ENCODE data around the gene CDKL4. TPM values are rescaled to one million over a fixed set of nuclear protein-coding genes. Genes with fewer than 3 reads are reported as not detected.
A peak's percentile ranks its signal among the peaks of the same experiment; 100 is the strongest.

Gene CDKL4
- total RNA-seq = not detected

DNA sequence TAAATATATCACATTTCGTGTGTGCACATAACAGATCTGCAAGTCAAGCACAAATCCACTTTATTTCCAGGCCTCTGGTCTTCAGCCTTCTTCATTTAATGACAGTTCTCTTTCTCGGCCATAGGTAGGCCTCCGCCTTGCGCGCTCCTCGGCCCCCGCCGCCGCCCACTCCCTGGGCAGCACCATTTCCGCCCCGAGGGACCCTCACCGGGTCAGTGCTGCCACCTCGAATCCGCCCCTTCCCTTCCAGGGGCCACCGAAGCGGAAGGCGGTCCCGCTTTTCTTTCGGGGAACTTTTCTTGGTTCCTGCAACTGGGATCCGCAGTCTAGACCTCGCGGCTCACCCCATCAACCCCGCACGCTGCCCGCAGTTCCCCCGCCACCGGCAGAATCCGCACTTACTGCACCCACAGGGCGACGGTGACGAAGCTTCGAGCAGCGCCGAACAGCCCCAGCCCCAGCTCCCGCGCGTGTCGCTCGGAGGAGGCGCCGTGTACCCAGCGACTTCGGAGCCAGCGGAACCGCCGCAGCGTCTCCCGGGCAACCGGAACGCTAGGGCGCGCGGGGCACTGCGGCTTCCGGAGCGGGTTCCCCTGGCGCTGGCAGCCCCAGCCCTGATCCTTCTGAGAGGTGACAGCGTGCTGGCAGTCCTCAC, at the start of gene CDKL4:
TSS of gene CDKL4 (minus strand) at position 502 of the 655 bp plus-strand sequence.
- H3K4me1 Mint-ChIP-seq (ENCODE audit: low read depth in 2 of 2) = peaks cover 12% of the 10 kb centered on the region in 2 donors
- DNase-seq (ENCODE audit: low spot score) (peak; percentile 68), ATAC-seq (peak; percentile 81 to 84)
- H3K27me3 Mint-ChIP-seq = no peaks in the 10 kb centered on the region
- no peaks in the 10 kb centered on the region for H3K36me3 Mint-ChIP-seq
- H3K9me3 Mint-ChIP-seq = no peaks in the 10 kb centered on the region
- peak within 1 kb of the TSS; percentile 11 to 68 for H3K27ac Mint-ChIP-seq
- peak within 1 kb of the TSS; percentile 80 for H3K4me3 Mint-ChIP-seq

DNA sequence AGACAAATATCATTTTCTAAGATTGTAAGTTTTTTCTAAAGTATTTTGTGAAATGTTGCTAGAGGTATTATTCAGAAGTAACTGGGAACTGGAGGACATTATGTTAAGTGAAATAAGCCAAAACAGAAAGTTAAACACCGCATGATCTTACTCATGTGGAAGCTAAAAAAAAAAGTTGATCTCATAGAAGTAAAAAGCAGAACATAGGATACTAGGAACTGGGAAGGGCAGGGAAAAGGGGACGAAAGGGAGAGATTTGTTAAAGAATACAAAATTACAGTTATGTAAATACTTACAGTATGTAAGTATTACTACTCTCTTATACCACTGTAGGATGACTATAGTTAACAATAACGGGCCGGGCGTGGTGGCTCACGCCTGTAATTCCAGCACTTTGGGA, 46.7 kb upstream of the CDKL4 start:
- Mint-ChIP-seq H3K27ac (no peak overlapping the region), H3K9me3 (no peaks in the 10 kb centered on the region), H3K4me1 (ENCODE audit: low read depth in 2 of 2) (no peaks in the 10 kb centered on the region), H3K4me3 (no peak overlapping the region), H3K36me3 (no peaks in the 10 kb centered on the region), H3K27me3 (no peaks in the 10 kb centered on the region)
- ATAC-seq (no peak), DNase-seq (ENCODE audit: low spot score) (no peak)

- no peaks in the 10 kb centered on the region for H3K4me1 Mint-ChIP-seq (ENCODE audit: low read depth in 2 of 2)
- no peak overlapping the region for H3K27ac Mint-ChIP-seq
- ATAC-seq (no peak), DNase-seq (ENCODE audit: low spot score) (no peak)
- H3K27me3 Mint-ChIP-seq = no peaks in the 10 kb centered on the region
- no peak overlapping the region for H3K4me3 Mint-ChIP-seq
- H3K36me3 Mint-ChIP-seq = no peaks in the 10 kb centered on the region
- H3K9me3 Mint-ChIP-seq = no peaks in the 10 kb centered on the region
These were observed 45.8 kb upstream of the CDKL4 start for GRCh38 chr2:39289609-39290008.

DNA sequence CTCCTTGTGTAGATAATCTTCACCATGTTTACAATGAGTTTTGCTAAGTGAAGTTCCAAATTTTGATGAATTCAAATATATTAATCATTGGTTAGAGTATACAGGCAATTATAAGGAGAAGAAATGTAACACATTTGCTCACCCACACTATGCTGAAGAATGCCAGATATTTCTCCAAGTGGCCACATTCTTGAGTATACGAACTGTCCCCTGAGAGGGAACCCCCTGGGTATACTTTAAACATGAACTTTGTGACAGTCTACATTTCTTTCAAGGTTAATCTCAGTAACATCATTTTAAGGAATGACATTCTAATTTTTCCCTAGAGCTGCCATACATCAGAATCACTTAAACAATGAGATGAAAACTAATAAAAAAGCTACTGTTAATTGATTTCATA, 39.8 kb upstream of the CDKL4 start:
- H3K36me3 Mint-ChIP-seq = no peaks in the 10 kb centered on the region
- no peaks in the 10 kb centered on the region for H3K27me3 Mint-ChIP-seq
- no peak overlapping the region for H3K4me3 Mint-ChIP-seq
- no peak for ATAC-seq
- H3K4me1 Mint-ChIP-seq (ENCODE audit: low read depth in 2 of 2) = no peaks in the 10 kb centered on the region
- no peaks in the 10 kb centered on the region for H3K9me3 Mint-ChIP-seq
- H3K27ac Mint-ChIP-seq = no peak overlapping the region
- no peak for DNase-seq (ENCODE audit: low spot score)

DNA sequence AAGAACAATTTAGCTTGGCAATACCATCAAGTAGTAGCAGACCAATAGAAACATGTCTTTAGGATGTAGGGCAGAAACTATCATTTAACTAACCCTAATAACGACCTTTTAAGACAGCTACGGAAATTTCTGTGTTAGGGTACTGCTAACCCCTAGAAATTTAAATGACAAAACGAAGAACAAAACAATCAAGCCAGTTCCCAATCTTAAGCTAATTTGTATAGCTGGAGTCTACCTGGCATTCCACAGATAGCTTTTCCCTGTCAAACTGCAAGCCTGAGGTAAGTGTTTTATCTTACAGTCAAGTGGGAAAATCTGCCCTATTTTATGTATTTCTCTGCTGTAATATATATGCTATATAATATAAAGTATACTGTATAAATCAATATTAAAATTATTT, 37.6 kb upstream of the CDKL4 start:
- H3K4me3 Mint-ChIP-seq = no peak overlapping the region
- no peak for ATAC-seq
- DNase-seq (ENCODE audit: low spot score) = no peak
- H3K27me3 Mint-ChIP-seq = no peaks in the 10 kb centered on the region
- H3K36me3 Mint-ChIP-seq = peaks cover 6% of the 10 kb centered on the region
- H3K4me1 Mint-ChIP-seq (ENCODE audit: low read depth in 2 of 2) = no peaks in the 10 kb centered on the region
- no peak overlapping the region for H3K27ac Mint-ChIP-seq
- H3K9me3 Mint-ChIP-seq = no peaks in the 10 kb centered on the region

GRCh38 chr2:39275016-39275415, 31.2 kb upstream of the CDKL4 start:
- peaks cover 6% of the 10 kb centered on the region for H3K36me3 Mint-ChIP-seq
- H3K27me3 Mint-ChIP-seq = no peaks in the 10 kb centered on the region
- no peak overlapping the region for H3K27ac Mint-ChIP-seq
- no peak for ATAC-seq
- DNase-seq (ENCODE audit: low spot score) = no peak
- H3K4me1 Mint-ChIP-seq (ENCODE audit: low read depth in 2 of 2) = no peaks in the 10 kb centered on the region
- no peaks in the 10 kb centered on the region for H3K9me3 Mint-ChIP-seq
- no peak overlapping the region for H3K4me3 Mint-ChIP-seq

DNA sequence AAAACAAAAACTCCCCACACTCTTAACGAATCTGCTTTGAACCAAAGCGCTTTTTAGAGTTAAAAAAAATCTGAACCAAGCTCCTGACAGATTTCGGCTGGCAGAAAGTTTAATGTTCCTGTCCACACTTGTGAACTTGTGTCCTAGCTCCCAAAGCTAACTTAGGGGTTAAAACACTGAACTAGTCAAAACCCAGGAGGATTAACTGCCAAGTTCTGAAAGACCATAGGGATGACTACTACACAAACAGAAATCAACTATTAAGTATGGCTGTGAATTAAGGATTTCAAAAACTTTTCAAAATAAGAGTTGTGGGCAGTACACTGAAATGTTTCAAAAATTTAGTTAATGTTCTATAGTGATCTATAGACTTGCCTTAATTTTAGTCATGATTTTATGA, 26.2 kb upstream of the CDKL4 start:
- no peak for DNase-seq (ENCODE audit: low spot score)
- no peak for ATAC-seq
- Mint-ChIP-seq H3K4me3 (no peak overlapping the region), H3K4me1 (ENCODE audit: low read depth in 2 of 2) (peaks cover 12 to 17% of the 10 kb centered on the region in 2 donors), H3K9me3 (no peaks in the 10 kb centered on the region), H3K36me3 (no peaks in the 10 kb centered on the region), H3K27ac (no peak overlapping the region), H3K27me3 (no peaks in the 10 kb centered on the region)

DNA sequence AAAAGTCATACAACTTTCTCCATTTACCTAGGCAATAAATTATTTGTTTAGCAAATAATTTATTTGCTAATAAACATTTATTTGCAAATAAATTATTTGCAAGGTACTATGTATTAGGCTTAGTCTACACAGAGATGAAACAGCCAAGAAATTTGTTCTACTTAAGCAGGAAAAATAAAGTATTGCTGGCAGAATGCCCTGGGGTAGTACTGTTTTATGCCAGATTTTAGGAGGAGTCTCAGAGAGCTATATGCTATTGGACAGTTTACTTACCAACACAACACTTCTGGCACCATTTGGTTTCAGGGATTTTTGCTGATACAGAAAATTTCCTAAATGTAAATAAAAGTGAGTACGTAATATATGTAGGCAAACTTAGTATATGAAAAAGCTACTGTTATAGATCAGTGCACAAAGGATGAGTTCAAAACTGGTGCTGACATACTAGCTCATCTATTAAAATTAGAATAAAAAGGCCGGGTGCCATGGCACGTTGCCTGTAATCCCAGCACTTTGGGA, 23.2 kb upstream of the CDKL4 start:
- Mint-ChIP-seq H3K27me3 (no peaks in the 10 kb centered on the region), H3K27ac (peak overlapping the region in 1 of 2 donors; percentile 67), H3K9me3 (no peaks in the 10 kb centered on the region), H3K4me3 (no peak overlapping the region), H3K36me3 (no peaks in the 10 kb centered on the region), H3K4me1 (ENCODE audit: low read depth in 2 of 2) (peaks cover 12 to 25% of the 10 kb centered on the region in 2 donors)
- no peak for DNase-seq (ENCODE audit: low spot score)
- ATAC-seq = no peak

GRCh38 chr2:39266139-39266805, 22.5 kb upstream of the CDKL4 start:
- DNase-seq (ENCODE audit: low spot score) = no peak
- peak overlapping the region; percentile 59 for H3K4me3 Mint-ChIP-seq

GRCh38 chr2:39265315-39265714, 21.5 kb upstream of the CDKL4 start:
- Mint-ChIP-seq H3K4me1 (ENCODE audit: low read depth in 2 of 2) (peaks cover 12 to 25% of the 10 kb centered on the region in 2 donors), H3K27me3 (no peaks in the 10 kb centered on the region), H3K36me3 (no peaks in the 10 kb centered on the region), H3K4me3 (no peak overlapping the region), H3K9me3 (no peaks in the 10 kb centered on the region), H3K27ac (peak overlapping the region; percentile 52 to 61)
- ATAC-seq = no peak
- no peak for DNase-seq (ENCODE audit: low spot score)

More at GRCh38 chr2:39266139-39266805, 22.5 kb upstream of the CDKL4 start:
- H3K27ac Mint-ChIP-seq = peak overlapping the region; percentile 48 to 67
- no peaks in the 10 kb centered on the region for H3K36me3 Mint-ChIP-seq
- ATAC-seq = peak; percentile 78 to 95
- peaks cover 12 to 25% of the 10 kb centered on the region in 2 donors for H3K4me1 Mint-ChIP-seq (ENCODE audit: low read depth in 2 of 2)
- H3K27me3 Mint-ChIP-seq = no peaks in the 10 kb centered on the region
- H3K9me3 Mint-ChIP-seq = no peaks in the 10 kb centered on the region

GRCh38 chr2:39264733-39265132, 21.0 kb upstream of the CDKL4 start:
- no peaks in the 10 kb centered on the region for H3K27me3 Mint-ChIP-seq
- no peaks in the 10 kb centered on the region for H3K36me3 Mint-ChIP-seq
- ATAC-seq = no peak
- no peaks in the 10 kb centered on the region for H3K9me3 Mint-ChIP-seq
- peak overlapping the region; percentile 52 to 61 for H3K27ac Mint-ChIP-seq
- no peak overlapping the region for H3K4me3 Mint-ChIP-seq
- DNase-seq (ENCODE audit: low spot score) = no peak
- H3K4me1 Mint-ChIP-seq (ENCODE audit: low read depth in 2 of 2) = peaks cover 12 to 25% of the 10 kb centered on the region in 2 donors

DNA sequence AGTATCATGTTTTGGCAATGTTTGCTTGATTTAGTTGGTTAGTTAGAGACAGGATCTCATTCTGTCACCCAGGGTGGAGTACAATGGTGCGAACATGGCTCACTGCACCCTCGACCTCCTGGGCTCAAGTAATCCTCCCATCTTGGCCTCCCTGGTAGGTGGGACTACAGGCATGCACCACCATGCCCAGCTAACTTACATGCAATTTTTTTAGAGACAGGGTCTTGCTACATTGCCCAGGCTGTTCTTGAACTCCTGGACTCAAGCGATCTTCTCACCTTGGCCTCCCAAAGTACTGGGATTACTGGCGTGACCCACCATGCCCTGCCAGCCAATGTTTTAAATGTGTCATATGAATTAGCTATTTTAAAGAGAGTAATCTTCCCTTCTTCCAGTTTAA, 16.3 kb upstream of the CDKL4 start:
- Mint-ChIP-seq H3K4me3 (no peak overlapping the region), H3K4me1 (ENCODE audit: low read depth in 2 of 2) (peaks cover 0 to 9% of the 10 kb centered on the region in 2 donors), H3K9me3 (no peaks in the 10 kb centered on the region), H3K27ac (no peak overlapping the region), H3K27me3 (no peaks in the 10 kb centered on the region), H3K36me3 (peaks cover 5% of the 10 kb centered on the region)
- ATAC-seq = no peak
- DNase-seq (ENCODE audit: low spot score) = no peak

DNA sequence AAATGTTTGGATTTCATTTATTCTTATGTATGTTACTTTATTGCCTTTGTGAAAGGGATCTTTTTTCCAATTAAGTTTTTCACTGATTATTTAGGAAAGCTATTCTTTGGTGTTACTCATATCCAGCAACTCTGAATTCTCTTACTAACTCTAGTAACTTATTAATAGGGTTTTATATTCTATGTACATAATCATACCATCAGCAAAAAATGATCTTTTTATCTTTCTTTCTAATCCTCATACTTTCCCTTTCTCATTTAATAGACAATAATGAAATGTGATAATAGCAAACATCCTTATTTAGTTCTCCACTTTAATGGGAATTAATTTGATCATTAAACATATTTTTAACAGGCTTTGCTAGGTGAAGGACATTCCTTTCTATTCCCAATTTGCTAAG, 12.3 kb upstream of the CDKL4 start:
- Mint-ChIP-seq H3K27me3 (no peaks in the 10 kb centered on the region), H3K36me3 (peaks cover 17% of the 10 kb centered on the region), H3K4me1 (ENCODE audit: low read depth in 2 of 2) (no peaks in the 10 kb centered on the region), H3K9me3 (no peaks in the 10 kb centered on the region), H3K27ac (no peak overlapping the region), H3K4me3 (no peak overlapping the region)
- ATAC-seq (no peak), DNase-seq (ENCODE audit: low spot score) (no peak)

- Mint-ChIP-seq H3K4me3 (no peak overlapping the region), H3K27ac (no peak overlapping the region), H3K36me3 (peaks cover 17% of the 10 kb centered on the region), H3K27me3 (no peaks in the 10 kb centered on the region), H3K9me3 (no peaks in the 10 kb centered on the region), H3K4me1 (ENCODE audit: low read depth in 2 of 2) (no peaks in the 10 kb centered on the region)
- ATAC-seq (no peak), DNase-seq (ENCODE audit: low spot score) (no peak)
These were observed 9.2 kb upstream of the CDKL4 start for GRCh38 chr2:39252888-39253518.
